Stimulated activated CD8-positive, alpha-beta memory T cell treated with anti-CD3 and anti-CD28 coated beads, Interleukin-12 subunit alpha, Interleukin-12 subunit beta, amount 100 ng/mL, for 24 hours (primary cell): ENCODE measurements around the gene RBM46.
"Not testable (repeated sequence)": the region's sequence is repeated elsewhere in the genome, so short reads cannot be mapped to it uniquely, and the experiment has no call there.

Experiments used
- DNase-seq: peaks from one replicate; pipeline ENCODE4 v3.0.0-alpha.2; 2020; ENCODE audit errors: extremely low read depth

The RBM46 gene

GRCh38 chr4:154836513-154836912 is 55.4 kb downstream of the RBM46 start:
- no peak for DNase-seq

- no peak for DNase-seq
These were observed 57.1 kb downstream of the RBM46 start for GRCh38 chr4:154838155-154838554.

GRCh38 chr4:154838694-154839093 is 57.6 kb downstream of the RBM46 start:
- DNase-seq, result no peak

- DNase-seq, result no peak
These were observed 73.3 kb downstream of the RBM46 start for GRCh38 chr4:154854362-154854761.

GRCh38 chr4:154858166-154858565 is 77.1 kb downstream of the RBM46 start:
- DNase-seq, result no peak

- DNase-seq, result no peak
These were observed 87.5 kb downstream of the RBM46 start for GRCh38 chr4:154868414-154869194.

- DNase-seq, result no peak
These were observed 88.2 kb downstream of the RBM46 start for GRCh38 chr4:154869301-154869700.

- DNase-seq, result no peak
These were observed 91.1 kb downstream of the RBM46 start for GRCh38 chr4:154872198-154872597.

GRCh38 chr4:154874049-154874448 is 93.0 kb downstream of the RBM46 start:
- not testable (repeated sequence) for DNase-seq

- no peak for DNase-seq
These were observed 96.2 kb downstream of the RBM46 start for GRCh38 chr4:154877110-154877760.
